ENCODE data around the gene THBS2. TPM values are rescaled to one million over a fixed set of nuclear protein-coding genes. Genes with fewer than 3 reads are reported as not detected.

THBS2 gene
- total and polyA plus RNA-seq, 2 of the 4 experiments (the other 2 are of a cell fraction), result 97.3 to 113 TPM

- Histone ChIP-seq H3K9me1 (ENCODE audit: insufficient read depth, low read length) (peaks cover 5% of the 10 kb centered on the region; the same call in 1 of the 2 replicates), H3K4me1 (ENCODE audit: control insufficient read depth, insufficient read depth, low read length) (peaks cover 11% of the 10 kb centered on the region), H4K91ac (ENCODE audit: insufficient read depth, low read depth, low read length) (no peak overlapping the region), H4K20me1 (ENCODE audit: insufficient read depth, low read length) (no peaks in the 10 kb centered on the region), H2BK20ac (ENCODE audit: low read depth, low read length) (no peak overlapping the region), H2BK15ac (ENCODE audit: low read depth, low read length) (no peak overlapping the region), H4K8ac (ENCODE audit: low read depth in 2 of 2, low read length in 2 of 2) (no peak overlapping the region), H3K4ac (ENCODE audit: low read depth, low read length) (no peak overlapping the region), H3K27me3 (ENCODE audit: control insufficient read depth, insufficient read depth, low read length) (no peaks in the 10 kb centered on the region), H3K23ac (ENCODE audit: low read depth, low read length) (no peak overlapping the region), H3K9me3 (ENCODE audit: control insufficient read depth, insufficient read depth, low read length) (peaks cover 2% of the 10 kb centered on the region; the same call in 1 of the 2 replicates), H2BK5ac (ENCODE audit: low read depth, low read length, poor library complexity, severe bottlenecking) (no peak overlapping the region), H2AK5ac (ENCODE audit: low read depth, low read length) (no peak overlapping the region), H3K4me2 (ENCODE audit: low read depth, low read length) (no peak overlapping the region), H3K56ac (ENCODE audit: extremely low read depth, insufficient read depth, low read length) (no peak overlapping the region), H3K14ac (replicated peaks; ENCODE audit: low read depth, low read length) (no peak overlapping the region), H3K9ac (ENCODE audit: low read depth, low read length) (no peak overlapping the region), H3K79me1 (ENCODE audit: low read depth in 1 of 2, low read length in 2 of 2) (peaks cover 6 to 12% of the 10 kb centered on the region in 2 experiments; a peak in 2 of 4 replicates), H3K4me3 (ENCODE audit: insufficient read depth, low read depth, low read length) (no peak overlapping the region), H2BK120ac (ENCODE audit: low read depth, low read length) (no peak overlapping the region), H2AK9ac (replicated peaks; ENCODE audit: low read depth, low read length, poor library complexity) (no peak overlapping the region), H3K36me3 (ENCODE audit: control insufficient read depth, insufficient read depth, low read length) (no peaks in the 10 kb centered on the region), H3K18ac (ENCODE audit: low read depth, low read length) (no peak overlapping the region), H4K5ac (ENCODE audit: low read depth, low read length) (no peak overlapping the region), H3K27ac (ENCODE audit: insufficient read depth, low read length) (no peak overlapping the region), H2AFZ (replicated peaks; ENCODE audit: low read length, poor library complexity) (no peak overlapping the region)
- DNase-seq, result no peak
- WGBS, 2 experiments (ENCODE audit: extremely low coverage in 2 of 2, insufficient read length in 1 of 2), result no CpG with 5 or more reads among the region's 8 CpGs
- intact Hi-C loops (cut with micrococcal nuclease), result no loop called here
- dilution Hi-C loops (cut with HindIII; ENCODE audit: low sequenced_read_pairs, unreplicated experiment), result no loop called here
- in situ Hi-C loops (cut with MboI; ENCODE audit: low sequenced_read_pairs), result no loop called here
- ChIA-PET POLR2A (ENCODE audit: unreplicated experiment) (no interaction called here), CTCF (no interaction called here)
- no peak for TF ChIP-seq MAZ (IDR thresholded peaks at IDR 0.05; ENCODE audit: borderline replicate concordance, low read depth, low read length)
- no peak for TF ChIP-seq CTCF (conservative IDR thresholded peaks at IDR 0.05; ENCODE audit: low read depth, low read length)
- TF ChIP-seq RCOR1 (IDR thresholded peaks at IDR 0.05; ENCODE audit: insufficient replicate concordance, low read length), result no peak
- TF ChIP-seq POLR2A (IDR thresholded peaks at IDR 0.05; ENCODE audit: low read depth, low read length), result no peak
- TF ChIP-seq ELK1 (IDR thresholded peaks at IDR 0.05; ENCODE audit: borderline replicate concordance, low read depth, low read length), result no peak
- no peak for TF ChIP-seq FOS (IDR thresholded peaks at IDR 0.05; ENCODE audit: low read depth, low read length)
- no peak for TF ChIP-seq USF2 (IDR thresholded peaks at IDR 0.05; ENCODE audit: low read depth, low read length)
- no peak for TF ChIP-seq NFE2L2 (IDR thresholded peaks at IDR 0.05; ENCODE audit: low read depth, low read length)
- no peak for TF ChIP-seq CEBPB (IDR thresholded peaks at IDR 0.05; ENCODE audit: low read depth, low read length)
- no peak for TF ChIP-seq RAD21 (IDR thresholded peaks at IDR 0.05; ENCODE audit: low read length)
- TF ChIP-seq CHD1 (IDR thresholded peaks at IDR 0.05; ENCODE audit: low read depth, low read length), result no peak
- no peak for TF ChIP-seq MXI1 (IDR thresholded peaks at IDR 0.05; ENCODE audit: borderline replicate concordance, low read depth, low read length)
- ATAC-seq (ENCODE audit: low read depth), result no peak
- BruUV-seq (replicated peaks), result no TSS peak
Observed at GRCh38 chr6:169256518-169256917, 2.9 kb upstream of the THBS2 start.
